ENCODE measurements around the gene ART1. TPM values are rescaled to one million over a fixed set of nuclear protein-coding genes. Genes with fewer than 3 reads are reported as not detected.

Gene ART1
- total and polyA plus RNA-seq, 2 donors (not counting 1 experiment from before 2014, with no cell fraction given), result not detected

DNA sequence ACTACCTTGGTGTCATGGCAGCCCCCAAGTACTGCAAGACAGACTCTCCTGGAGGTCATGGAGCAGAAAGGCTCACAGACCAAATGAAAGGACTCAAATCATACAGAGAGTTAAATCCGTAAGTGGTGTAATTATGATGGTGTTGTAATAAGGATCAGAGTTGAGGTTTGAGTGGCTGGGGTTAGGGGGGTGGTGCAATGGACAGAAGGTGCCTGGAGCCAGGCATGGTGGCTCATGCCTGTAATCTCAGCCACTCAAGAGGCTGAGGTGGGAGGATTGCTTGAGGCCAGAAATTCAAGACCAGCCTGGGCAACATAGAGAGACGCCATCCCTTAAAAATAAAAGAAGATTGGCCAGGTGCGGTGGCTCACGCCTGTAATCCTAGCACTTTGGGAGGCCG is 21.8 kb upstream of the ART1 start:
- Histone ChIP-seq H3K4me2 (replicated peaks; ENCODE audit: low read depth, low read length, poor library complexity, severe bottlenecking) (no peak overlapping the region), H2AFZ (ENCODE audit: insufficient read depth, low read depth, low read length, poor library complexity, severe bottlenecking) (no peak overlapping the region), H4K20me1 (ENCODE audit: control insufficient read depth, insufficient read depth, low read length, poor library complexity, severe bottlenecking) (no peaks in the 10 kb centered on the region), H3K27ac (ENCODE audit: low read length in 2 of 2) (no peak overlapping the region), H3K36me3 (replicated peaks in 1 of 2; ENCODE audit: control extremely low read depth in 1 of 2, control insufficient read depth in 1 of 2, extremely low read depth in 1 of 2, insufficient read depth in 2 of 2, low read length in 1 of 2) (no peaks in the 10 kb centered on the region), H3K9ac (ENCODE audit: low read length) (no peak overlapping the region), H3K9me3 (ENCODE audit: control extremely low read depth in 1 of 3, control insufficient read depth in 2 of 3, insufficient read depth in 1 of 3, low read length in 2 of 3) (no peaks in the 10 kb centered on the region), H3K79me2 (ENCODE audit: control insufficient read depth, insufficient read depth, low read length) (no peaks in the 10 kb centered on the region), H3K27me3 (replicated peaks in 1 of 4; ENCODE audit: control extremely low read depth in 1 of 4, control insufficient read depth in 3 of 4, insufficient read depth in 4 of 4, low read length in 3 of 4) (no peaks in the 10 kb centered on the region), H3K4me3 (ENCODE audit: control extremely low read depth in 1 of 5, extremely low read depth in 1 of 5, insufficient read depth in 1 of 5, low read depth in 2 of 5, low read length in 4 of 5) (no peak overlapping the region), H3K4me1 (ENCODE audit: control insufficient read depth in 2 of 2, insufficient read depth in 2 of 2, low read length in 2 of 2) (no peaks in the 10 kb centered on the region)
- Mint-ChIP-seq H3K27me3 (no peaks in the 10 kb centered on the region), H3K4me1 (peaks cover 2% of the 10 kb centered on the region), H3K27ac (no peak overlapping the region), H3K9me3 (ENCODE audit: insufficient read depth) (no peaks in the 10 kb centered on the region), H3K4me3 (no peak overlapping the region)
- intact Hi-C loops (cut with micrococcal nuclease), result no loop called here
- no peak for DNase-seq
- CTCF ChIA-PET, result no interaction called here
- WGBS (ENCODE audit: insufficient coverage), result 100% methylated on average over 5 of the region's 5 CpGs
- TF ChIP-seq, protein P1, sequence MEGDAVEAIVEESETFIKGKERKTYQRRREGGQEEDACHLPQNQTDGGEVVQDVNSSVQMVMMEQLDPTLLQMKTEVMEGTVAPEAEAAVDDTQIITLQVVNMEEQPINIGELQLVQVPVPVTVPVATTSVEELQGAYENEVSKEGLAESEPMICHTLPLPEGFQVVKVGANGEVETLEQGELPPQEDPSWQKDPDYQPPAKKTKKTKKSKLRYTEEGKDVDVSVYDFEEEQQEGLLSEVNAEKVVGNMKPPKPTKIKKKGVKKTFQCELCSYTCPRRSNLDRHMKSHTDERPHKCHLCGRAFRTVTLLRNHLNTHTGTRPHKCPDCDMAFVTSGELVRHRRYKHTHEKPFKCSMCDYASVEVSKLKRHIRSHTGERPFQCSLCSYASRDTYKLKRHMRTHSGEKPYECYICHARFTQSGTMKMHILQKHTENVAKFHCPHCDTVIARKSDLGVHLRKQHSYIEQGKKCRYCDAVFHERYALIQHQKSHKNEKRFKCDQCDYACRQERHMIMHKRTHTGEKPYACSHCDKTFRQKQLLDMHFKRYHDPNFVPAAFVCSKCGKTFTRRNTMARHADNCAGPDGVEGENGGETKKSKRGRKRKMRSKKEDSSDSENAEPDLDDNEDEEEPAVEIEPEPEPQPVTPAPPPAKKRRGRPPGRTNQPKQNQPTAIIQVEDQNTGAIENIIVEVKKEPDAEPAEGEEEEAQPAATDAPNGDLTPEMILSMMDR (IDR thresholded peaks at IDR 0.05), result no peak
- TF ChIP-seq EZH2 (IDR thresholded peaks at IDR 0.05; ENCODE audit: borderline replicate concordance, insufficient read depth, low read depth, low read length, poor library complexity, severe bottlenecking), result no peak
- POLR2A ChIA-PET, result no interaction called here
- no peak for ATAC-seq (ENCODE audit: low read depth)

DNA sequence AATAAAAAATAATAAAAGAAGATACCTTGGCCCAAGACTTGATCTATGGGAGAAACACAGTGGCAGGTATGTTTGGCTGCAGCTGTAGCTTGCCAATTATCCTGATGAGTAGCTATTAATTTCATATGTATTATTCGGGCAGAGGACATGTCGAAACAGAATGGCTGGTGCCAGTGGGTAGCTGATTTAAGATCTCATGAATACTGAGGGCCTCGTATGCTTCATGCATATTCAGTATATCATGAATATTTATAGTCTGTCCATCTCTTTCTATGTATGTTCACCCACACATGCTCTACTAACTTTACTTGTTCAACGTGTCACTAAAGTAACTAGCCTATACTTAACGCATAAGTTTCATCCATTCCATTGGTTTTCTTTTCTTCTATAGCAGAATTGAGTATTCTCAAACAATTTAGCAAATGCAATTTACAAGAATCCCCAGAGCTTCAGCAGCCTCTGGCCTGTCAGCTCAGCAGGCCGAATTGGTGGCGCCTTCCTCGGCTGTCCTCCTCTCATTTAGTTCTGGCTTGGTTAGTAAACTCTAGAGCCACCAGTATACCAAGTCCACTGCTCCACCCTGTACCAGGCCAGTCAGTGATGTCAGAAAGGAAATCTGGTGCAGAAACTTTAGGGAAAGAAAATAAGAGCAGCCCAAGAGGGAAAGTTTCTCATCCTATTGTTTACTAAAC is 21.0 kb upstream of the ART1 start:
- 80% methylated on average over 6 of the region's 8 CpGs for WGBS (ENCODE audit: insufficient coverage)
- ChIA-PET POLR2A (no interaction called here), CTCF (no interaction called here)

More for the DNA sequence above, 21.0 kb upstream of the ART1 start:
- TF ChIP-seq, protein P1 (IDR thresholded peaks at IDR 0.05), result no peak
- no peak for TF ChIP-seq EZH2 (IDR thresholded peaks at IDR 0.05; ENCODE audit: borderline replicate concordance, insufficient read depth, low read depth, low read length, poor library complexity, severe bottlenecking)
- no peak for DNase-seq
- no peak for ATAC-seq (ENCODE audit: low read depth)
- no peaks in the 10 kb centered on the region for H3K9me3 Mint-ChIP-seq (ENCODE audit: insufficient read depth)
- no peak overlapping the region for H3K9ac ChIP-seq (ENCODE audit: low read length)
- H3K27ac Mint-ChIP-seq, result no peak overlapping the region
- intact Hi-C loops (cut with micrococcal nuclease), result no loop called here
- no peaks in the 10 kb centered on the region for H3K36me3 ChIP-seq (replicated peaks in 1 of 2; ENCODE audit: control extremely low read depth in 1 of 2, control insufficient read depth in 1 of 2, extremely low read depth in 1 of 2, insufficient read depth in 2 of 2, low read length in 1 of 2)
- H3K4me3 Mint-ChIP-seq, result no peak overlapping the region
- no peaks in the 10 kb centered on the region for H3K79me2 ChIP-seq (ENCODE audit: control insufficient read depth, insufficient read depth, low read length)
- H2AFZ ChIP-seq (ENCODE audit: insufficient read depth, low read depth, low read length, poor library complexity, severe bottlenecking), result no peak overlapping the region
- H4K20me1 ChIP-seq (ENCODE audit: control insufficient read depth, insufficient read depth, low read length, poor library complexity, severe bottlenecking), result no peaks in the 10 kb centered on the region
- H3K4me2 ChIP-seq (replicated peaks; ENCODE audit: low read depth, low read length, poor library complexity, severe bottlenecking), result no peak overlapping the region
- peaks cover 3% of the 10 kb centered on the region for H3K27me3 Mint-ChIP-seq
- H3K4me3 ChIP-seq (ENCODE audit: control extremely low read depth in 1 of 5, extremely low read depth in 1 of 5, insufficient read depth in 1 of 5, low read depth in 2 of 5, low read length in 4 of 5), result no peak overlapping the region
- no peak overlapping the region for H3K27ac ChIP-seq (ENCODE audit: low read length in 2 of 2)
- peaks cover 2% of the 10 kb centered on the region for H3K4me1 Mint-ChIP-seq
- H3K9me3 ChIP-seq (ENCODE audit: control extremely low read depth in 1 of 3, control insufficient read depth in 2 of 3, insufficient read depth in 1 of 3, low read length in 2 of 3), result no peaks in the 10 kb centered on the region
- H3K27me3 ChIP-seq (replicated peaks in 1 of 4; ENCODE audit: control extremely low read depth in 1 of 4, control insufficient read depth in 3 of 4, insufficient read depth in 4 of 4, low read length in 3 of 4), result no peaks in the 10 kb centered on the region
- no peaks in the 10 kb centered on the region for H3K4me1 ChIP-seq (ENCODE audit: control insufficient read depth in 2 of 2, insufficient read depth in 2 of 2, low read length in 2 of 2)

All from B cell (primary cell).